Aorta (tissue), 5 donors: ENCODE data around the gene B4GALNT3. TPM values are rescaled to one million over a fixed set of nuclear protein-coding genes. Genes with fewer than 3 reads are reported as not detected.

Experiments used
- ATAC-seq: fragments of 200-7000 bp; cut with Tn5 transposase; one replicate; pipeline ENCODE4 v1.9.1; 2022; ENCODE audit warnings: moderate library complexity; ENCODE audit not compliant: low FRiP score
- DNase-seq, 2 donors: peaks; one replicate each; pipeline ENCODE4 v3.0.0-alpha.2; 2020
- H3K27ac ChIP-seq, 2 donors: one replicate each; pipeline ENCODE4 v1.5.1; 2013; ENCODE audit warnings: low read length in 2 of 2, mild to moderate bottlenecking in 2 of 2, moderate library complexity in 2 of 2, control low read depth in 1 of 2, inconsistent platforms in 1 of 2, low read depth in 1 of 2
- H3K27me3 ChIP-seq, 2 donors: one replicate each; pipeline ENCODE4 v1.6.1; 2013; ENCODE audit warnings: control low read depth in 1 of 2, low read length in 1 of 2, mild to moderate bottlenecking in 1 of 2, moderate library complexity in 1 of 2; ENCODE audit not compliant: insufficient read depth in 2 of 2, control insufficient read depth in 1 of 2
- H3K36me3 ChIP-seq, 2 donors: one replicate each; pipeline ENCODE4 v1.6.1; 2013; ENCODE audit warnings: control low read depth in 1 of 2, low read length in 1 of 2, mild to moderate bottlenecking in 1 of 2; ENCODE audit not compliant: insufficient read depth in 2 of 2, control insufficient read depth in 1 of 2
- H3K4me1 ChIP-seq, 2 donors: one replicate each; pipeline ENCODE4 v1.6.1; 2013; ENCODE audit warnings: low read length in 2 of 2, control low read depth in 1 of 2, mild to moderate bottlenecking in 1 of 2, moderate library complexity in 1 of 2; ENCODE audit not compliant: insufficient read depth in 2 of 2, control insufficient read depth in 1 of 2
- H3K4me3 ChIP-seq, 2 donors: one replicate each; pipeline ENCODE4 v1.5.1; 2013; ENCODE audit warnings: low read length in 2 of 2, control low read depth in 1 of 2, mild to moderate bottlenecking in 1 of 2
- H3K9me3 ChIP-seq: one replicate; pipeline ENCODE4 v1.6.1; 2013; ENCODE audit warnings: mild to moderate bottlenecking, low read length; ENCODE audit not compliant: control insufficient read depth
- WGBS, 2 donors: extraction: QIAGEN DNeasy Blood & Tissue Kit; methylation state at CpG; one replicate each; pipeline ENCODE4 v1.1.7; 2013; 5-methylcytosine and 5-hydroxymethylcytosine counted together
- intact Hi-C, 2 donors: fragments of 100-400 bp; cut with DNase I; formaldehyde crosslinking; loops; one replicate each; pipeline versions ENCODE4 v1.14.2 to v1.15.0; 2022
- polyA plus RNA-seq, 2 donors: library from polyadenylated mRNA; stranded (reverse); fragments of 200-250 nt; gene quantifications; one replicate each; pipeline ENCODE4 v1.2.3, GENCODE V29; 2013
- total RNA-seq, 2 donors: library from RNA; stranded (reverse); fragmentation: NEBNext Ultra II Directional; extraction: Animal tissue kit (Norgen Biotek cat#: 25700); gene quantifications; one replicate each; pipeline ENCODE4 v1.2.1, GENCODE V29; 2021
- donor health status: healthy with polysubstance abuse.
- donor health status: Bipolar disorder and iron deficiency.
- donor health status: DM: no; HTN: no; CAD: no.
- donor health status: DM: no; HTN: no; CAD: no.
- donor health status: DM: yes; HTN: yes; CAD: no.

The B4GALNT3 gene
- total and polyA plus RNA-seq, 4 donors: 10.3 to 29.9 (median 18.9) TPM

- WGBS, 2 donors: 93 to 94% methylated on average over 11 of the region's 11 CpGs
- intact Hi-C loops: no loop called here
- Histone ChIP-seq H3K4me1 (no peaks in the 10 kb centered on the region), H3K4me3 (no peak overlapping the region), H3K27me3 (no peaks in the 10 kb centered on the region), H3K36me3 (no peaks in the 10 kb centered on the region), H3K27ac (no peak overlapping the region), H3K9me3 (no peaks in the 10 kb centered on the region)
- DNase-seq (no peak), ATAC-seq (no peak)
Observed at GRCh38 chr12:496736-497135, 37.0 kb downstream of the B4GALNT3 start.

DNA sequence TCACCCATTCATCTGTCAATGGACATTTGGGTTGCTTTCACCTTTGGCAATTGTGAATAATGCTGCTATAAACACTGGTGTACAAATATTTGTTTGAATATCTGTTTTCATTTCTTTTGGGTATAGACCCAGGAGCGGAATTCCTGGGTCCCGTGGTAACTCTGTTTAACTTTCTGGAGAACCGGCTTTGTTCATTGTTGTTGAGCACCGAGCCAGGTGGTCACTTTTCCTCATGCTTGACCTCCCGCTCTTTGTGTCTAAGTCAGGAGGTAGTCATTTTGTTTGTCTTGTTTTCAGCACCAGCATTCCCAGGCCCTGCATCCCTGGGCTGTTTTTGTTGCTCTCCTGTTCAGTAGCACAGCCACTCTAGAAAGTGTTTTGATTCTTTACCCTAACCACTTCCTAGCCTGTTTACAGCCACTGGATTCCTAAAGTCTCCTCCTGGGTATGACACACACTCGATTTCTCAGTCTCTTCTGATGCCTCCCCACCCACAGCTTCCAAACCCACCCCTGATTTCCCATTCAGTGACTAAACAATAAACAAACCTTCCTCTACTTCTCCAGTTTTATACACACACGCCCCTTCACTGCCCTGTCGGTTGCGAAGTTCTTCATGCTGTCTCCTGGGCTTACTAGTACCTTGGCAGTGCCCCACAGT, 37.9 kb downstream of the B4GALNT3 start:
- intact Hi-C loops: loop anchor here in 1 of 2 donors (2.0 kb wide), 1 partner anchor 43 kb away; no protein-coding TSS in a partner anchor
- no peaks in the 10 kb centered on the region for H3K36me3 ChIP-seq
- H3K9me3 ChIP-seq: no peaks in the 10 kb centered on the region
- no peak overlapping the region for H3K27ac ChIP-seq
- ATAC-seq: no peak
- H3K4me3 ChIP-seq: no peak overlapping the region
- no peaks in the 10 kb centered on the region for H3K4me1 ChIP-seq
- no peaks in the 10 kb centered on the region for H3K27me3 ChIP-seq
- no peak for DNase-seq
- WGBS, 2 donors: 74 to 81% methylated on average over 9 of the region's 9 CpGs

DNA sequence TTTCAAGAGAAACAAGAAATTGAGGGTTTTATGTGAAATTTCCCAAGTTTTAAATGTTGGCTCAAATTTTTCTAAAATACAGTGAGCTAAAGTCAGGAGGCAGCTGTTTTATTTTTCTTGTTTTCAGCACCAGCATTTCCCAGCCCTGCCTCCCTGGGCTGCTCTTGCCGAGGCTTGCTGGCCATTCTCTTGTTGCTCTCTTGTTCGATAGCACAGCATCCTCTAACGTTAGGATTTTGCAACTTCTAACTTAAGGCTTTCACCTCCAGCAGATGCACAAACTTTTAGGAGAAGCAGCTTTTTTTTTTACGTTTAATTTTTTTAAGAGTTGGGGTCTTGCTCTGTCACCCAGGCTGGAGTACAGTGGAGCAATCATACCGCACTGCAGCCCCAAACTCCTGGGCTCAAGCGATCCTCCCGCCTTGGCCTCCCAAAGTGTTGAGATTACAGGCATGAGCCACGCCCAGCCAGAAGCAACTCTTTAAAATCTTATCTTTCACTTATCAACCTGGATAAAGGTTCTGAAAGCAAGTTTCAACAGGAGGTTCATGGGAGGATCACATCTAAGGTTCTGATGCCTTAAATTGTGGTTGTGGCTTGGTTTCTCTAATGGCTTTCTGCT, 40.2 kb downstream of the B4GALNT3 start:
- DNase-seq (peak in 1 of 2 donors; percentile 56), ATAC-seq (no peak)
- Histone ChIP-seq H3K27ac (peak overlapping the region in 1 of 2 donors; percentile 6), H3K36me3 (no peaks in the 10 kb centered on the region), H3K4me1 (peaks cover 0 to 2% of the 10 kb centered on the region in 2 donors), H3K27me3 (no peaks in the 10 kb centered on the region), H3K4me3 (no peak overlapping the region), H3K9me3 (no peaks in the 10 kb centered on the region)
- intact Hi-C loops: loop anchor here (2.0 to 5.0 kb wide), 4 partner anchors 37 to 48 kb away; no protein-coding TSS in a partner anchor
- WGBS, 2 donors: 46 to 50% methylated on average over 8 of the region's 8 CpGs

DNA sequence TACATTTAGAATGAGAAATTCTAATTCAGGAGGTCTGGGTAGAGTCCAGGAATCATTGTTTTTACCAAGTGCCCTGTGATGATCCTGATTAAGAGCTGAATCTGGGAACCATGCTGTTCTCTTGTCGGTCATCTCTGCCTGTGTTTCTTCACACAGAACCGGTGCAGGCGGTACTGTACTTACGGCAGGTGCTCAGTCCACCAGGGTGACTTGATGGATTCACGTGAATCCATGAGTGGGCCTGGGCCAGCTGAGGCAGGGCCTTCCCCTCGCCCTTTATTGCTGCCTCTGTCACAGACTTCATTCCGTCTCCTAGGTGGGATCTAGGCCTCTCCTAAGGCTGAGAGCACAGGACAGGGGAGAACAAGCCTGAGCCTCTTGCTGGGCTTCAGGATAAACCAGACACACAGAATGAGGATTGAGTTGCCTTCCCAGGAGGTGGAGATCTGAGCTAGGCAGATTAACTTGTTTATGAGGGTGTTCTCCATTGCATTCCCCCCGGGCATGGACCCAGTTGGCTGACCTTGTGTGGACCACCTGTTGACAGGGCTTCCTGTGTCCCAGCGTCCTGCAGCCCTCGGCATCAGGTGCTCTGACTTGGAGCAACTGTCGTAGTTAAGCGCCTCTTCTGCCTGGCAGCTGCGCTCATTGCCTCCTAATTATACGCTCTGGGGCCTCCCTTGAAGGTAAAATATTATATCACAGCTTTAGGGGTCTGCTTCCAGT, 42.1 kb downstream of the B4GALNT3 start:
- no peaks in the 10 kb centered on the region for H3K36me3 ChIP-seq
- H3K9me3 ChIP-seq: no peaks in the 10 kb centered on the region
- H3K27me3 ChIP-seq: no peaks in the 10 kb centered on the region
- ATAC-seq (peak; percentile 29), DNase-seq (no peak)
- H3K4me1 ChIP-seq: peaks cover 0 to 2% of the 10 kb centered on the region in 2 donors
- no peak overlapping the region for H3K27ac ChIP-seq
- no peak overlapping the region for H3K4me3 ChIP-seq
- intact Hi-C loops: loop anchor here (5.0 kb wide), 3 partner anchors 35 to 50 kb away; no protein-coding TSS in a partner anchor
- WGBS, 2 donors: 86 to 89% methylated on average over 14 of the region's 14 CpGs

- no peaks in the 10 kb centered on the region for H3K36me3 ChIP-seq
- H3K27me3 ChIP-seq: no peaks in the 10 kb centered on the region
- 23 to 30% methylated on average over 7 of the region's 7 CpGs for WGBS, 2 donors
- peaks cover 0 to 2% of the 10 kb centered on the region in 2 donors for H3K4me1 ChIP-seq
- no peaks in the 10 kb centered on the region for H3K9me3 ChIP-seq
- no peak for DNase-seq
- H3K4me3 ChIP-seq: no peak overlapping the region
- H3K27ac ChIP-seq: peak overlapping the region in 1 of 2 donors; percentile 3
- intact Hi-C loops: loop anchor here (5.0 kb wide), 3 partner anchors 34 to 51 kb away; no protein-coding TSS in a partner anchor
- no peak for ATAC-seq
Observed at GRCh38 chr12:503111-503761, 43.5 kb downstream of the B4GALNT3 start.

DNA sequence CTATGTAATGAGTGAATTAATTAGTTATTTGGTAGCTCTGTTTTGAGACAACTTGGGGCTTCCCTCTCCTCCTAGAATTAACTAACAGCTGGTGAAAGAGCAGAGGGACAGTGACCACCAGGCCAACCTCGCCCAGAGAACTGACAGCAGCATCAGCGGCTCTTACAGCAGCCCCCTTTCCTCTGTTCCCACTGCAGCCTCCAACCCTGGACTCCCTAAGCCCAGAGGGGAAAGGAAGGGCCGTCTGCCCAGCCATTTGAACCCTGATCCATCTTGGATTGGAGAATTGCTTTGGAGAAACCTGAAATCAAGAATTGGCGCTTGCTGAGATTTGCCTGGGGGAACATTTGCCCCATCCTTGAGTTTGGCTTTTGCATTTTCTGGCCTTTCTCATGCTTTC, 45.5 kb downstream of the B4GALNT3 start:
- intact Hi-C loops: no loop called here
- no peak overlapping the region for H3K27ac ChIP-seq
- ATAC-seq (no peak), DNase-seq (no peak)
- H3K27me3 ChIP-seq: no peaks in the 10 kb centered on the region
- H3K9me3 ChIP-seq: no peaks in the 10 kb centered on the region
- no peaks in the 10 kb centered on the region for H3K36me3 ChIP-seq
- WGBS, 2 donors: 98% methylated on average over 4 of the region's 4 CpGs
- no peak overlapping the region for H3K4me3 ChIP-seq
- peaks cover 0 to 2% of the 10 kb centered on the region in 2 donors for H3K4me1 ChIP-seq

DNA sequence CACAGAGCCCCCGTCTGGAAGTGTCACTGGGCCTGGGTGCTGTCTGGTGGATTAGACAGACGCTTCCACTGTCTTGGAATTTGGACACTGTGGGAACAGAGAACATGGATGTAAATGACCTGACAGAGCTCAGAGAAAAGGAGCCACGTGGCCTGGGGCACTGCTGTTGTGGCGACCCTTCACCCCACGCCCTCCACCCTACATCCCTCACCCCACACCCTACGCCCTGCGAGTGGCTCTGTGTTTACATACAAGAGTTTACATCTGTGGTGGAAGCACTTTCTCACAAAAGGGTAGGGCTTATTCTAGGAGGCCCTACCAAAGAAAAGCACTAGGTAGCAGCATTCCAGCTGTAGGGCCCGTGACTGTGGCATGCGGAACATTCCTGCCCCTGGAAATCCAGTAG, 47.7 kb downstream of the B4GALNT3 start:
- DNase-seq (no peak), ATAC-seq (no peak)
- Histone ChIP-seq H3K9me3 (no peaks in the 10 kb centered on the region), H3K27me3 (no peaks in the 10 kb centered on the region), H3K4me3 (no peak overlapping the region), H3K27ac (no peak overlapping the region), H3K4me1 (peaks cover 0 to 2% of the 10 kb centered on the region in 2 donors), H3K36me3 (no peaks in the 10 kb centered on the region)
- whole genome bisulfite sequencing, 2 donors: 63 to 72% methylated on average over 9 of the region's 9 CpGs
- intact Hi-C loops: no loop called here

DNA sequence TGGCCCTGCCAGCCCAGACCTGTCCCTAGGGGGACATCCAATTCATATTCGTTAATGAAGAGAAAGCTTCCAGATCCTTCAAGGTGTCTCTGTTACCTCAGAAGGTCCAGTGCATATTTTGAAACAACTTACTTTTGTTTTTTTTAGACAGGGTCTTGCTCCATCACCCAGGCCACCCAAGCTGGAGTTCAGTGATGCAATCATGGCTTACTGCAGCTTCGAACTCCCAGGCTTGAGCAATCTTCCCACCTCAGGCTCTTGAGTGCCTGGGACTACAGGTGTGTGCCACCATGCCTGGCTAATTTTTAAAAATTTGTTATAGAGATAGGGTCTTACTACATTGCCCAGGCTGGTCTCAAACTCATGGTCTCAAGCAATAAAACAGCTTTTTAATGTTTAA, 48.4 kb downstream of the B4GALNT3 start:
- no peak for ATAC-seq
- DNase-seq: no peak
- WGBS, 2 donors: 87 to 89% methylated on average over 2 of the region's 2 CpGs
- H3K4me3 ChIP-seq: no peak overlapping the region
- intact Hi-C loops: no loop called here
- H3K27ac ChIP-seq: no peak overlapping the region
- H3K9me3 ChIP-seq: no peaks in the 10 kb centered on the region
- H3K36me3 ChIP-seq: no peaks in the 10 kb centered on the region
- peaks cover 0 to 2% of the 10 kb centered on the region in 2 donors for H3K4me1 ChIP-seq
- H3K27me3 ChIP-seq: no peaks in the 10 kb centered on the region
